ENCODE data around the gene CA6. TPM values are rescaled to one million over a fixed set of nuclear protein-coding genes. Genes with fewer than 3 reads are reported as not detected.

Gene CA6
- total and polyA plus RNA-seq, 2 of the 8 experiments (the other 6 are each of a cell fraction or from before 2014, with no cell fraction given), result not detected

DNA sequence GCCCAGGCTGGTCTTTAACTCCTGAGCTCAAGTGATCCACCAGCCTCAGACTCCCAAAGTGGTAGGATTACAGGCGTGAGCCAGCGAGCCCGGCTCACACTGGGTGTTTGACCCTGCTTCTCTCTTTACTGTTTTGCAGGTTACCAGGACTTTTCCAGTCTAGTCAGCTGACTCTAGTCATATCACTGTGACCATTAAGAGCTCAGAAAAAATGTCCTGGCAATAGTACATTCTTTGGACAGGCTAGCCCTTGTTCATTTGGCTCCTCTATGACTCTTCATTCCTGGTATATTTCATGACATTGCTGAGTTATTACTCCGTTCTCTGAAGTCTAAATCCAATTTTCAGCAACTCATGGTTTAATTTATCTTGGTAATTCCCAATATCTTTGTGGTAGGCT is 8.0 kb upstream of the CA6 start:
- H3K14ac ChIP-seq (ENCODE audit: insufficient read length), result no peak overlapping the region
- no peaks in the 10 kb centered on the region for H4K20me1 ChIP-seq (replicated peaks in 1 of 2; ENCODE audit: control insufficient read depth in 1 of 2, insufficient read depth in 2 of 2, low read length in 2 of 2)
- no peaks in the 10 kb centered on the region for H3K36me3 ChIP-seq (ENCODE audit: control insufficient read depth in 2 of 4, insufficient read depth in 4 of 4, low read length in 3 of 4)
- no peak for DNase-seq (ENCODE audit: low read depth in 1 of 2, low spot score in 2 of 2)
- H3K56ac ChIP-seq (replicated peaks; ENCODE audit: insufficient read length, low read depth, low read length), result no peak overlapping the region
- H4K8ac ChIP-seq (ENCODE audit: extremely low read depth, insufficient read depth, low read length), result no peak overlapping the region
- H3K4me2 ChIP-seq (ENCODE audit: insufficient read depth in 1 of 2, low read depth in 2 of 2, low read length in 2 of 2), result no peak overlapping the region
- no peak overlapping the region for H3K4ac ChIP-seq (replicated peaks; ENCODE audit: insufficient read length, low read depth, low read length)
- 0 out of 4 replicates have a peak, but pooled peaks cover 0 to 5% of the 10 kb centered on the region in 2 experiments for H3K9me3 ChIP-seq (ENCODE audit: insufficient read depth in 2 of 2, low read depth in 1 of 2, low read length in 1 of 2)
- no peaks in the 10 kb centered on the region for H3K79me1 ChIP-seq (ENCODE audit: low read depth, low read length)
- no peak overlapping the region for H2BK120ac ChIP-seq (replicated peaks; ENCODE audit: low read depth, low read length)
- TF ChIP-seq CTCF (IDR thresholded peaks at IDR 0.05; ENCODE audit: control extremely low read depth in 1 of 3, insufficient read depth in 1 of 3, low read depth in 1 of 3, low read length in 3 of 3) (no peak), ZNF274 (IDR thresholded peaks at IDR 0.05; ENCODE audit: borderline replicate concordance, extremely low read depth, low read length) (no peak), MAFK (IDR thresholded peaks at IDR 0.05; ENCODE audit: low read depth, low read length) (no peak), POU5F1 (IDR thresholded peaks at IDR 0.05; ENCODE audit: low read depth, low read length) (no peak), YY1 (IDR thresholded peaks at IDR 0.05; ENCODE audit: low read depth, low read length) (no peak), CEBPB (IDR thresholded peaks at IDR 0.05; ENCODE audit: low read depth, low read length) (no peak)
- H3K4me1 ChIP-seq (replicated peaks in 1 of 4; ENCODE audit: control insufficient read depth in 3 of 4, insufficient read depth in 4 of 4, low read length in 3 of 4), result peaks cover 0 to 4% (median 0%) of the 10 kb centered on the region in 4 experiments; a peak in 1 of 7 replicates
- H4K5ac ChIP-seq (ENCODE audit: insufficient read length, low read depth, low read length), result no peak overlapping the region
- no peak for FAIRE-seq
- no peaks in the 10 kb centered on the region for H3K79me2 ChIP-seq (ENCODE audit: control insufficient read depth in 1 of 2, insufficient read depth in 2 of 2, low read length in 2 of 2)
- no peaks in the 10 kb centered on the region for H3K23me2 ChIP-seq (ENCODE audit: low read depth, low read length)
- no peak overlapping the region for H2AFZ ChIP-seq (ENCODE audit: low read length)
- no peak overlapping the region for H3K9ac ChIP-seq (replicated peaks in 1 of 4; ENCODE audit: extremely low read depth in 1 of 4, low read depth in 3 of 4, low read length in 3 of 4)
- H2BK15ac ChIP-seq (ENCODE audit: low read length), result no peak overlapping the region
- no peak overlapping the region for H2BK12ac ChIP-seq (ENCODE audit: low read depth, low read length)
- POLR2A ChIA-PET (ENCODE audit: partially characterized antibody), result interaction anchor here (1.2 kb wide), 2 partner anchors 15 to 58 kb away, joined by 3 read pairs; no protein-coding TSS in a partner anchor
- H4K91ac ChIP-seq (replicated peaks; ENCODE audit: insufficient read length, low read length), result no peak overlapping the region
- CTCF ChIA-PET (ENCODE audit: partially characterized antibody), result interaction anchor here (0.7 to 4.6 kb wide), 5 partner anchors 8 to 67 kb away, joined by 3 to 18 read pairs (median 4); no protein-coding TSS in a partner anchor
- no peak overlapping the region for H3K18ac ChIP-seq (ENCODE audit: extremely low read depth, low read length)
- no peak overlapping the region for H3K27ac ChIP-seq (ENCODE audit: low read depth, low read length)
- H2BK5ac ChIP-seq (ENCODE audit: low read depth, low read length), result no peak overlapping the region
- 92% methylated on average over 3 of the region's 4 CpGs; no CpG with 5 or more reads in 1 of the 2 experiments for WGBS, 2 experiments (ENCODE audit: extremely low coverage in 1 of 2, insufficient coverage in 1 of 2, insufficient read length in 1 of 2, insufficient replicate concordance in 2 of 2, low coverage in 1 of 2, low lambda C conversion rate in 2 of 2, missing lambda C conversion rate in 1 of 2)
- no peak overlapping the region for H3K23ac ChIP-seq (ENCODE audit: insufficient read length)
- H3K4me3 ChIP-seq (ENCODE audit: extremely low read depth in 1 of 4, insufficient read depth in 2 of 4, low read depth in 3 of 4, low read length in 4 of 4), result no peak overlapping the region
- no peak overlapping the region for H2BK20ac ChIP-seq (ENCODE audit: low read length)
- no peaks in the 10 kb centered on the region for H3K27me3 ChIP-seq (replicated peaks in 1 of 4; ENCODE audit: control insufficient read depth in 3 of 4, extremely low read depth in 1 of 4, insufficient read depth in 3 of 4, low read length in 3 of 4)
- H2AK5ac ChIP-seq (ENCODE audit: low read depth, low read length), result no peak overlapping the region
